Trophoblast cell (in vitro differentiated cells and primary cell): ENCODE results near the gene GNGT2.

Experiments
- DNase-seq, 2 donors: peaks; one replicate each; pipeline ENCODE4 v3.0.0-alpha.2; 2016
- H2AFZ ChIP-seq: 2 replicates; pipeline ENCODE4 v1.6.1; 2013; ENCODE audit warnings: low read length, moderate library complexity, mild to moderate bottlenecking; ENCODE audit not compliant: insufficient read depth, poor library complexity
- H2AK5ac ChIP-seq: 2 replicates; pipeline ENCODE4 v1.6.1; 2013; ENCODE audit warnings: mild to moderate bottlenecking, low read length
- H2BK120ac ChIP-seq: 2 replicates; pipeline ENCODE4 v1.6.1; 2013; ENCODE audit warnings: low read length, mild to moderate bottlenecking, moderate library complexity; ENCODE audit not compliant: insufficient read depth, poor library complexity
- H2BK12ac ChIP-seq: 2 replicates; pipeline ENCODE4 v1.6.1; 2013; ENCODE audit warnings: mild to moderate bottlenecking, low read length, moderate library complexity
- H2BK5ac ChIP-seq: 2 replicates; pipeline ENCODE4 v1.6.1; 2013; ENCODE audit warnings: low read length, low read depth, moderate library complexity, mild to moderate bottlenecking; ENCODE audit not compliant: poor library complexity
- H3K14ac ChIP-seq: 2 replicates; pipeline ENCODE4 v1.6.1; 2013; ENCODE audit warnings: mild to moderate bottlenecking, low read length
- H3K18ac ChIP-seq: 2 replicates; pipeline ENCODE4 v1.6.1; 2013; ENCODE audit warnings: mild to moderate bottlenecking, low read length
- H3K23ac ChIP-seq: 2 replicates; pipeline ENCODE4 v1.6.1; 2013; ENCODE audit warnings: low read length
- H3K27ac ChIP-seq: 2 replicates; pipeline ENCODE4 v1.5.1; 2013; ENCODE audit warnings: low read depth, mild to moderate bottlenecking, inconsistent platforms, low read length, moderate library complexity
- H3K27me3 ChIP-seq: 2 replicates; pipeline ENCODE4 v1.6.1; 2013; ENCODE audit warnings: inconsistent platforms, mild to moderate bottlenecking, low read length, moderate library complexity; ENCODE audit not compliant: insufficient read depth
- H3K36me3 ChIP-seq, 2 experiments: 1 replicate in 1 of 2; 2 replicates in 1 of 2; pipeline ENCODE4 v1.6.1; 2013; ENCODE audit warnings: low read length in 2 of 2, mild to moderate bottlenecking in 2 of 2, moderate library complexity in 1 of 2; ENCODE audit not compliant: insufficient read depth in 2 of 2, control insufficient read depth in 1 of 2
- H3K4ac ChIP-seq: 2 replicates; pipeline ENCODE4 v1.6.1; 2013; ENCODE audit warnings: low read depth, mild to moderate bottlenecking, low read length, moderate library complexity
- H3K4me1 ChIP-seq, 2 experiments: 1 replicate in 1 of 2; 2 replicates in 1 of 2; pipeline ENCODE4 v1.6.1; 2013; ENCODE audit warnings: low read length in 2 of 2, mild to moderate bottlenecking in 2 of 2, moderate library complexity in 1 of 2; ENCODE audit not compliant: insufficient read depth in 2 of 2, control insufficient read depth in 1 of 2
- H3K4me2 ChIP-seq: 2 replicates; pipeline ENCODE4 v1.6.1; 2013; ENCODE audit warnings: inconsistent platforms, mild to moderate bottlenecking, low read length, moderate library complexity
- H3K4me3 ChIP-seq: 2 replicates; pipeline ENCODE4 v1.5.1; 2013; ENCODE audit warnings: mild to moderate bottlenecking, low read depth, low read length, inconsistent platforms
- H3K79me1 ChIP-seq: one replicate; pipeline ENCODE4 v1.6.1; 2013; ENCODE audit warnings: low read length
- H3K79me2 ChIP-seq: 2 replicates; pipeline ENCODE4 v1.6.1; 2013; ENCODE audit warnings: low read length, mild to moderate bottlenecking; ENCODE audit not compliant: control insufficient read depth, insufficient read depth, poor library complexity
- H3K9ac ChIP-seq: 2 replicates; pipeline ENCODE4 v1.6.1; 2013; ENCODE audit warnings: mild to moderate bottlenecking, low read length
- H3K9me3 ChIP-seq: 2 replicates; pipeline ENCODE4 v1.6.1; 2013; ENCODE audit warnings: low read depth, mild to moderate bottlenecking, control low read depth, inconsistent platforms, low read length; ENCODE audit not compliant: insufficient read depth
- H4K12ac ChIP-seq: 2 replicates; pipeline ENCODE4 v1.6.1; 2013; ENCODE audit warnings: low read depth, mild to moderate bottlenecking, low read length, moderate library complexity
- H4K8ac ChIP-seq: 2 replicates; pipeline ENCODE4 v1.6.1; 2013; ENCODE audit warnings: low read depth, mild to moderate bottlenecking, low read length, moderate library complexity
- H4K91ac ChIP-seq: one replicate; pipeline ENCODE4 v1.6.1; 2013; ENCODE audit warnings: low read depth, mild to moderate bottlenecking, low read length, moderate library complexity
- WGBS: extraction: QIAGEN DNeasy Blood & Tissue Kit; methylation state at CpG from one replicate; pipeline ENCODE4 v1.1.7; 2013; ENCODE audit warnings: missing lambda C conversion rate; ENCODE audit not compliant: insufficient read length, insufficient coverage; ENCODE audit errors: extremely low coverage; 5-methylcytosine and 5-hydroxymethylcytosine counted together

The GNGT2 gene

GRCh38 chr17:49224997-49225337 lies 14.6 kb upstream of the GNGT2 start:
- Histone ChIP-seq H2BK5ac (no peak overlapping the region), H3K9ac (no peak overlapping the region), H3K4me1 (peaks cover 13 to 14% of the 10 kb centered on the region in 2 experiments), H3K4me3 (no peak overlapping the region), H4K91ac (no peak overlapping the region), H3K27ac (no peak overlapping the region), H2AFZ (no peak overlapping the region), H3K36me3 (no peaks in the 10 kb centered on the region), H2AK5ac (no peak overlapping the region), H3K18ac (no peak overlapping the region), H3K27me3 (peaks cover 42% of the 10 kb centered on the region), H3K4me2 (peak overlapping the region; percentile 61), H4K12ac (no peak overlapping the region), H4K8ac (no peak overlapping the region), H3K9me3 (peaks cover 11% of the 10 kb centered on the region), H2BK12ac (no peak overlapping the region), H3K14ac (no peak overlapping the region), H3K79me2 (no peaks in the 10 kb centered on the region), H3K79me1 (no peaks in the 10 kb centered on the region), H3K23ac (no peak overlapping the region), H2BK120ac (no peak overlapping the region), H3K4ac (no peak overlapping the region)
- DNase-seq: no peak
- no CpG with 5 or more reads among the region's 11 CpGs for WGBS

- no peak overlapping the region for H2AK5ac ChIP-seq
- no peak overlapping the region for H2BK12ac ChIP-seq
- H3K4me2 ChIP-seq: peak overlapping the region; percentile 61
- no peak overlapping the region for H3K9ac ChIP-seq
- H3K79me2 ChIP-seq: no peaks in the 10 kb centered on the region
- no peak overlapping the region for H3K14ac ChIP-seq
- no peak for DNase-seq
- H3K18ac ChIP-seq: no peak overlapping the region
- no peak overlapping the region for H4K12ac ChIP-seq
- H3K9me3 ChIP-seq: peaks cover 11% of the 10 kb centered on the region
- H2BK120ac ChIP-seq: no peak overlapping the region
- peaks cover 13% of the 10 kb centered on the region in 2 experiments for H3K4me1 ChIP-seq
- H3K4me3 ChIP-seq: peak overlapping the region; percentile 23
- H3K27me3 ChIP-seq: peaks cover 37% of the 10 kb centered on the region
- H3K27ac ChIP-seq: no peak overlapping the region
- H4K8ac ChIP-seq: no peak overlapping the region
- H2AFZ ChIP-seq: peak overlapping the region; percentile 44
- no peak overlapping the region for H4K91ac ChIP-seq
- no peak overlapping the region for H2BK5ac ChIP-seq
- H3K36me3 ChIP-seq: no peaks in the 10 kb centered on the region
- no peak overlapping the region for H3K23ac ChIP-seq
- no peak overlapping the region for H3K4ac ChIP-seq
- WGBS: no CpG with 5 or more reads among the region's 95 CpGs
- no peaks in the 10 kb centered on the region for H3K79me1 ChIP-seq
Measured at GRCh38 chr17:49224198-49224996, 14.0 kb upstream of the GNGT2 start.

GRCh38 chr17:49223517-49224197 lies 13.3 kb upstream of the GNGT2 start:
- H3K27ac ChIP-seq: no peak overlapping the region
- peak in 1 of 2 donors; percentile 40 for DNase-seq
- H4K91ac ChIP-seq: no peak overlapping the region
- H3K79me1 ChIP-seq: no peaks in the 10 kb centered on the region
- no peak overlapping the region for H2BK5ac ChIP-seq
- H3K4ac ChIP-seq: no peak overlapping the region
- no peak overlapping the region for H3K4me3 ChIP-seq
- no peak overlapping the region for H2BK12ac ChIP-seq
- H3K23ac ChIP-seq: no peak overlapping the region
- H3K4me2 ChIP-seq: peak overlapping the region; percentile 61
- H3K9me3 ChIP-seq: peaks cover 11% of the 10 kb centered on the region
- no peak overlapping the region for H2AFZ ChIP-seq
- no peak overlapping the region for H2AK5ac ChIP-seq
- H2BK120ac ChIP-seq: no peak overlapping the region
- no peaks in the 10 kb centered on the region for H3K36me3 ChIP-seq
- H4K12ac ChIP-seq: no peak overlapping the region
- WGBS: no CpG with 5 or more reads among the region's 31 CpGs
- H3K4me1 ChIP-seq: peaks cover 10 to 13% of the 10 kb centered on the region in 2 experiments
- H3K14ac ChIP-seq: no peak overlapping the region
- H3K27me3 ChIP-seq: peaks cover 34% of the 10 kb centered on the region
- H3K79me2 ChIP-seq: no peaks in the 10 kb centered on the region
- no peak overlapping the region for H3K18ac ChIP-seq
- H3K9ac ChIP-seq: no peak overlapping the region
- no peak overlapping the region for H4K8ac ChIP-seq

GRCh38 chr17:49223168-49223516 lies 12.8 kb upstream of the GNGT2 start:
- Histone ChIP-seq H2AK5ac (no peak overlapping the region), H4K12ac (no peak overlapping the region), H4K91ac (no peak overlapping the region), H3K14ac (no peak overlapping the region), H3K79me2 (no peaks in the 10 kb centered on the region), H3K36me3 (no peaks in the 10 kb centered on the region), H2BK12ac (no peak overlapping the region), H3K9me3 (peaks cover 11% of the 10 kb centered on the region), H3K23ac (no peak overlapping the region), H3K27ac (no peak overlapping the region), H3K4me1 (peaks cover 10 to 13% of the 10 kb centered on the region in 2 experiments), H3K27me3 (peaks cover 34% of the 10 kb centered on the region), H4K8ac (no peak overlapping the region), H2BK120ac (no peak overlapping the region), H2AFZ (no peak overlapping the region), H3K4me3 (no peak overlapping the region), H3K4ac (no peak overlapping the region), H3K18ac (no peak overlapping the region), H3K79me1 (no peaks in the 10 kb centered on the region), H3K9ac (no peak overlapping the region), H2BK5ac (no peak overlapping the region), H3K4me2 (no peak overlapping the region)
- DNase-seq: no peak
- WGBS: no CpG with 5 or more reads among the region's 9 CpGs
